ENCODE data around the gene ZNF160.

- TF ChIP-seq POLR2A (IDR thresholded peaks at IDR 0.05) (no peak), CTCF (IDR thresholded peaks at IDR 0.05) (no peak)
Observed at GRCh38 chr19:53131085-53131590, 27.9 kb upstream of the ZNF160 start.

All from esophagus squamous epithelium (tissue), 4 donors.